ENCODE measurements around the gene TMEM101.
"Not testable (repeated sequence)": the region's sequence is repeated elsewhere in the genome, so short reads cannot be mapped to it uniquely, and the experiment has no call there.

TMEM101 gene

DNA sequence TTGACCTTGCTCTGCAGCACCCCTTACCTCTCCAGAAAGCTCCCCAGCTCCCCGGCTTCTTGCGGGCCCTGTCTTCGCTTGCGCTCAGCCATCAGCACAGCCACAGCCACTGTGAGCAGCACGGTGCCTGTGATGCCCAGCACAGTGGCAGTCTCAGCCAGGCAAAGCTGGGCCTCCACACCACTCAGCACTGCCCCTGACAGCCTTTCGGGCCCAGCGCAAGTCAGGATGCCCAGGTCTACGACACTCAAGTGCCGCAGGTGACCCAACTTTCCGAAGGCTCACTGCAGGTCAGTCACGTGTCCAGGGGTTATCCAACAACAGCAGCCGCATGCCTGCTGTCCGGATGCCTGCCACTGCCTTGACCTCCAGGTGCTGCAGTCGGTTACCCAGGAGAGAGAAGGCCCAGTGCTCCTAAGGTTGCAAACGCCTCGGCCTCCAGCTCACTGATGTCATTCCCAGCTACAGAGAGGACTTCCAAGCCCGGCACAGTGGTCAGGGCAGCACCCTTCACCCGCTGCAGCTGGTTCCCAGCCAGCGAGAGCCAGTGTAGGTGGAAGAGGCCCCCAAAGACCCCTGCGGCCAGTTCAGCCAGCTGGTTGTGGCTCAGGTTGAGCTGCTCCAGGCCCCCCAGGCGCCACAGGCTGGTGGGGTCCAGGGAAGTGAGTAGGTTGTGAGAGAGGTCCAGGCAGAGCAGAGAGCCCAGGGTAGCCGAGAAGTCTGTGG, 8.9 kb upstream of the TMEM101 start:
- no peak for DNase-seq

GRCh38 chr17:44022246-44022645, 7.5 kb upstream of the TMEM101 start:
- no peak for DNase-seq

DNA sequence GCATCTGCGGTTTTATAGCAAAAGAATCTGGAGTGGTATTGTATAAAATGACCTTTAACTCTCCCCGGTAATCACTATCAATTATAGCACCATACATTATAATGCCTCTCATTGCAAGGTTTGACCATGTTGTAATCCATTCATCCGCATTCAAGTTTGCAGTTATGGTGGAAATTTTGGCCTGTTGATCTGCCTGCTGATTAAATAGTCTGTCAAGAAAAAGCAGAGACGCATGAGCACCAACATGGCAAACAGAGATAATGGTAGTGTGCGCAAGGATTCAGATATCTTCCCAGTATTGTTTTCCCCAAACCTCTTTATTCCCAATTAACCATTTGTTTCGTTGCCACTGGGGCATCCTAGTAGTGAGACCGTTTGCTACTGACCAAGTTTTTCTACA, 6.5 kb upstream of the TMEM101 start:
- DNase-seq = not testable (repeated sequence)

DNA sequence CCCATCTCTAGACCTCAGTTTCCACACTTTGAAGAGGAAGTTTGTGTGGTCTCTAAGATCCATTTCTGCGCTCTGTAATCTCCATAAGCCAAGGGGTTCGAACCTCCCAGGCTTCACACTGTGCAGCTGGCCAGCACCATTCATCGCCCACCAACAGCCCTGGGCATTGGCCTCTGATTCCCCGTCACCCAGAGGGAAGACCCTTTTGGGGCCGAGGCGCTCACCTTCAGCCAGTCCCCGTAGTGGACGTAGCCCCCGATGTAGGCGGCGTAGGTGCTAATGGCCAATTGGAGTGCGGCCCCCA, 678 bp downstream of the TMEM101 start:
- DNase-seq = no peak

- DNase-seq = no peak
Observed at GRCh38 chr17:44012874-44013273, 1.9 kb downstream of the TMEM101 start.

- DNase-seq = no peak
Observed at GRCh38 chr17:44012391-44012790, 2.4 kb downstream of the TMEM101 start.

DNA sequence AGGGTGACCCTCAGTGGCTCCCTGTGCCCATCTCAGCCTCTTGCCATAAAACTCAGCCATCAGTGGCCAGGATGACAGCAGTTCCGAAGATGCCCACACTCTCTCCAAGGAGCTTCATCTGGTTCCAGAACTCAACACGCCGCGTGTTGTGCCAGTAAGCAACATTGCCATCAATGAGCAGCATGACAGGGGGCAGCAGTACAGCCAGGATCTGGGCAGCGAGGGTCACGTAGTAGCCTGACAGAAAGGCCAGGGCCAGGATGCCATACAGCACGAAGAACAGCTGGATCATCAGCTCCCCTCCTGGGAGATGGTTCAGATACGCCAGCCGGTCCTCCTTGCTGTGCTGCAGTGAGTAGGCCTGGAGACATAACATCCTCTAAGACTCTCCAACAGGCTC, 2.9 kb downstream of the TMEM101 start:
- no peak for DNase-seq

- DNase-seq = no peak
Observed at GRCh38 chr17:44010966-44011647, 3.7 kb downstream of the TMEM101 start.

DNA sequence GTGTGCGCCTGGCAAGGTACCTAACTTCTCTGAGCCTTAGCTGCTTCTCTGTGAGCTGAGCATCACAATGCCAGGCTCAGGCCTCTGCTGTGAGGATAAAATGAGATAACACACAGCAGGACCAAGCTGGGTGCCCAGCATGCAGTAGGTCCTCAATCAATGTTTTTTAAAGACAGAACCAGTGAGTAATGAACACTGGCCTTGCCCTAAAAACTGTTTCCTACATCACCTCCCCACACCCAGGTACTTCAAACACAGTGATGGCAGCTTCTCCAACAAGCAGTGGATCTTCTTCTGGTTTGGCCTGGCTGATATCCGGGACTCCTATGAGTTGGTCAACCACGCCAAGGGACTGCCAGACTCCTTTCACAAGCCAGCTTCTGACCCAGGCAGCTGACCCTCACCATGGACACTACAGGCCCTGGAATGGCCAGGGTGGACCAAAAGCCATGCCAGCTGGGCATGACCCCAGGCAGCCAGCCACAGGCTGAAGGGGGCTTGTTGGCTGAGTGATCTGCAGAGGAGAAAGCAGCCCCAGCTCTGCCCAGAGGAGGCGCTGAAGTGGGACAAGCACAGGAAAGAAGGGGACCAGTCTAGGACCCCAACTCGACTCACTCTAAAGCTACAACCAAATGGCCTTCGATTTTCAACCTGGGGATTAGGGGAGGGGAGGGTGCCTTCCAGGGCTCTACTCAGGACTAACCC, 6.4 kb downstream of the TMEM101 start:
- DNase-seq = no peak

DNA sequence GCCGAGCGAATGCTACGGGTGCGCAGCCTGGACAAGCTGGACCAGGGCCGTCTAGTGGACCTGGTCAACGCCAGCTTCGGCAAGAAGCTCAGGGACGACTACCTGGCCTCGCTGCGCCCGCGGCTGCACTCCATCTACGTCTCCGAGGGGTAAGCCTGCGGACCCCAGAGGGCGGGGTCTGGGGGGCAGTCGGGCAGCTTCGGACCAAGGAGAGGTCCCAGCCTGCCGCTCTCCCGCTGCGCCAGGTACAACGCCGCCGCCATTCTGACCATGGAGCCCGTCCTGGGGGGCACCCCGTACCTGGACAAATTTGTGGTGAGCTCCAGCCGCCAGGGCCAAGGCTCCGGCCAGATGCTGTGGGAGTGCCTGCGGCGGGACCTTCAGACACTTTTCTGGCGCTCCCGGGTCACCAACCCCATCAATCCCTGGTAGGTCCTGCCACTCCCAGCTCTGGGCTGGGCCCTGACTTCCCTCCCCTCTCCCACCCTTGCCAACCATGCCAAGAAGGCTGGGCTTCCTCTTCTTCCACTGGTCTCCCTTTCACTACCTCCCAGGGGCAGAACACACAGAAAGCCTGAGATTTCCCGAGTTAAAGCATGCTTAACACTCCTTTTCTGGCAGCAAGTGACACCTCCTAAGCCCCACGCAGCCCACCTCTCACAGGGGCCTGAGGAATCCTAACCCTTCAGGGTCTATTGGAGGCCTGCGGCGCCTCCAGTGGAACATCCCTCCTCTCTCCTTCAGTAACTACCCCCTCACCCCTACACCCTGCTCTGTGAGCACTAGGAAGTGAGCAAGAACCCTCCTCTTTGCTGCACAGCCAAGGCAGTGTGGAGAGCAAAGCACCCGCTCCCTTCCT, 7.2 kb downstream of the TMEM101 start:
- DNase-seq = no peak

- DNase-seq = peak; percentile 82
Observed at GRCh38 chr17:44006598-44007345, 8.0 kb downstream of the TMEM101 start.

DNA sequence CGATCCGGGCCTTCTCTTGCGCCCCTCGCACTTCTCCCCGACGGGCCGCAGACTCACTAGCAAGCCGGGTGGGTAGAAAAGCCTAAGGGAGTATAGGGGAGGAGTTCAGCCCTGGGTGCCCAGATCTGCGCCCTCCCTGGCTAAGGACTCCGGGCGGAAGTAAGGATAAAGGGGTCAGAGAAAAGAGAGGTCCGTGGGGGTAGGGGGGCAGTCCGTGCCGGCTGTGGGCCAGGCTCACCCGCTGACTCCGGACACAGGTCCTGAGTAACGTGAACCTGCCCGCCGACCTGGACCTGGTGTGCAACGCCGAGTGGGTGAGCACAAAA, 8.5 kb downstream of the TMEM101 start:
- no peak for DNase-seq

DNA sequence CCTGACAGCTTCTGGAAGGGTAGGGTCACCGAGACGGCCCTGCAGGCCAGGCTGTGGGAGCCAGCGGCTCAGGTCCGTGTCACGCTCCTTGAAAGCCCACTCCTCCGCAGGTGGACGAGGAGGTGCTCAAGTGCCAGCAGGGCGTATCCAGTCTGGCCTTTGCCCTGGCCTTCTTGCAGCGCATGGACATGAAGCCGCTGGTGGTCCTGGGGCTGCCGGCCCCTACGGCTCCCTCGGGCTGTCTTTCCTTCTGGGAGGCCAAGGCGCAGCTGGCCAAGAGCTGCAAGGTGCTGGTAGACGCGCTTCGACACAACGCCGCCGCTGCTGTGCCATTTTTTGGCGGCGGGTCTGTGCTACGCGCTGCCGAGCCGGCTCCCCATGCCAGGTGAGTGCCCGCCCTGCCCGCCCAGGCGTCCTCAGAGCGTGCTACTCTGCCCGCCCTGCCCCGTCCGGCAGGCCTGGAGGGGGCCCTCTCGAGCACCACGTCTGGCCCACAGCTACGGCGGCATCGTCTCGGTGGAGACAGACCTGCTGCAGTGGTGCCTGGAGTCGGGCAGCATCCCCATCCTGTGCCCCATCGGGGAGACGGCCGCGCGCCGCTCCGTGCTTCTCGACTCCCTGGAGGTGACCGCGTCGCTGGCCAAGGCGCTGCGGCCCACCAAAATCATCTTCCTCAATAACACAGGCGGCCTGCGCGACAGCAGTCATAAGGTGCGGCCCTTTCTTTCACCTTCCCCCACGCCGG, 9.1 kb downstream of the TMEM101 start:
- no peak for DNase-seq

- DNase-seq = no peak
Observed at GRCh38 chr17:44004761-44005526, 9.8 kb downstream of the TMEM101 start.

DNA sequence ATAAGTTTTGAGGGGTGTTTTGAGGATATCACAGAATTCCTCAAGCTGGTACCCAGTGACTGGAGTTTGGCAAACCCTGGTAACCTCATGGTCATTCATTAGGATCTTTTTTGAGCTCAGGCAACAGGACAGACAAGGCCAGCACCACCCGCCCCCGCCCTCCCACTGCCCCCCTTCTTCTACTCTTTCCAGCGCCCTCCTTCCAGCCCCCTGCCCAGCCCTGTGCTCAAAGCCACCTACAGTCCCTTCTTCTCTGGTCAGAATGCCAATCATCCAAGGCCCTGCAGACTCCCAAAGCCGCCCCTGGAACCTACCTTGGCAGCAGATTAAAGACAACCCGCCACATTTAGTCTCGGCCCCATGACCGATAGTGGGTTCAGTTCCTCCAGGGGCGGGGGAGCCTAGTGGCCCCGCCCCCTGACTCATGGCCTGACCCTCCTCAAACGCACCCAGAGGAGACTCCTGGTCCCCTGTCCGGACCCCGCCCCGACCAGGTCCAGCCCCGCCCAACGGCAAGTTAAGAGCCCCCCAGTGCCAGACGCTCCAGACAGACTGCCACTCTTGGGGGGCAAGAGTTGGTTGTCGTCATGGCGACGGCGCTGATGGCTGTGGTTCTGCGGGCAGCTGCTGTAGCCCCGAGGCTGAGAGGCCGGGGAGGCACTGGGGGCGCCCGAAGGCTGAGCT, 10.5 kb downstream of the TMEM101 start, which contains the start of gene NAGS:
Gene NAGS (plus strand): TSS at position 546 of the 684 bp plus-strand sequence. CDS start 42 bp downstream, at position 588.
- DNase-seq = no peak

GRCh38 chr17:44002141-44002848, 12.5 kb downstream of the TMEM101 start:
- no peak for DNase-seq

- no peak for DNase-seq
Observed at GRCh38 chr17:44001461-44001920, 13.3 kb downstream of the TMEM101 start.

DNA sequence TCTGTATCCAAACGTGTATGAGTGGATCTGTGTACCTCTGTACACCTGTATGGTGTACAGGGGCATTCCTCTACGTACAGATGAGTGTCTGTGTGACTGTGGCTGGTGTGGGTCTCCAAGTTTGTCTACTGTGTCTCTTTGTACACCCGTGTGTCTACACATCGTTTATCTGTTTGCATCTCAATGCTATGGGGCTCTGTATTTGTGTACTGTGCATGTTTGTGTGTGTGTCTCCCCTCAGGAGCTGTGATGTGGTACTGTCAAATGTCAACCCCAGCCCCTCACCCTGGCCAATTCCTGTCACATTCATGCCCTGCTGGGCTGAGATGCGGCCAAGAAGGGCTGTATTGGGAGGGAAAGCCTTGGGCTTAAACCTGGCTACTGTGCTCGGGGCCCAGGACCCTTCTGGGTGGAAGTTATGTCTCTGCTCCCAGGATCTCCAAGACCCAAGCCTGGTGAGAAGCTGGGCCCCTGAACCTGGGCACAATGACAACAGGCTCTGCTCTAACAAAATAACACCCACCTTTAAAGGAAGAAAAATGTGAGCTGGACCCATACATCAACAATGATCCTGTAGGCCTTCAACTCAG, 13.8 kb downstream of the TMEM101 start:
- DNase-seq = no peak

Measured in GOT3 (cell line).